Iris pigment epithelial cell (primary cell): ENCODE data around the gene EXOC6B.
A peak's percentile ranks its signal among the peaks of the same experiment; 100 is the strongest.
"Not testable (repeated sequence)": the region's sequence is repeated elsewhere in the genome, so short reads cannot be mapped to it uniquely, and the experiment has no call there.

Experiments
- DNase-seq: peaks from one replicate; pipeline ENCODE4 v3.0.0-alpha.2; 2011; ENCODE audit warnings: low read depth

The EXOC6B gene

GRCh38 chr2:72681016-72681995 is 144.5 kb downstream of the EXOC6B start:
- DNase-seq: peak; percentile 33

DNA sequence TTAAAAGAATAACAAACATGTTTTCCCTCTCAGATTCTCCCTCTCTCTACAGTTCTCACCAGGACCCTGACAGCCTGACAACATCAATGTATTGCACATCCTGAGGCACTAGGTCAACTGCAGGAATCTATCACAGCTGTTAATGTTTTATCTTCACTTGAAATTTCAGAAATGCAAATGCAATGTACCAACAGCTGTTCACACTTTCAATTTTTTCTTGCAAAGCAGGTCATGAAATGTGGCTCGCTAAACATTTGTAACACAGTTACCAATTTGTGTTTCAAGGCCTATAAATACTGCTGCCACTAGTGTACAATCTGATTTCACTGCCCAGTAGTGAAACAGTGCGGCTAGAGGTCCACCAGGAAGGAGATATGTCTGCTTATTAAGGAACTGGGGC is 147.8 kb downstream of the EXOC6B start:
- DNase-seq: no peak

DNA sequence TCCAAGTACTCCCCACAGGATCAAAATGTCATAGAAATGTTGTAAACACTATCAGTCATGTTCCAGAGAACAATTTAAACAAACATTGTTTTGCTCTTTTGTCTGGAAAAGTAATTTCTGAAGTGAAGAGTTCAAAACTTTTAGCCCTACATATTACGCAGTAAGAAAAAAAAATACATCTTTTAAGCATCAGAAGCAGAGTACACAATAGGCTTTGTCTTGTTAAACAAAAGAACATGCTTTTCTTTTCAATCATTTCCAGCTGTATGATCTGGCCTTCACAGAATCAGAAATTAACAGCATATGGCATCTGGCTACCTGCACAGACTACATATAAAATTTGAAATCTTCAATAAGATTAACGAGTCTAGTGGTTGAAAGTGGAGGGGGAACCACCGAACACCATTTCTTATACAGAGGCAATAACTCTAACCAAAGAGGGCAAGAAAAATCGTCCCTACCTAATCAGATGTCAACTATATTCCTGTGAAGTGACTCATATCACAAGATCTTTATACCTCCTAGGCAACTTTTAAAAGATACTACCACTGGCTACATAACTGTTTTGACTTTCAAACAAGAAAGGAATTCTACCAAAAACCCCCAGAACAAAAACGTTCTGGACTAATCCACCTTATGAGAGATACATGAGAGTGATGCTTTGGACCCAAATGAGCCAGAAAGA is 149.3 kb downstream of the EXOC6B start:
- peak; percentile 57 for DNase-seq

DNA sequence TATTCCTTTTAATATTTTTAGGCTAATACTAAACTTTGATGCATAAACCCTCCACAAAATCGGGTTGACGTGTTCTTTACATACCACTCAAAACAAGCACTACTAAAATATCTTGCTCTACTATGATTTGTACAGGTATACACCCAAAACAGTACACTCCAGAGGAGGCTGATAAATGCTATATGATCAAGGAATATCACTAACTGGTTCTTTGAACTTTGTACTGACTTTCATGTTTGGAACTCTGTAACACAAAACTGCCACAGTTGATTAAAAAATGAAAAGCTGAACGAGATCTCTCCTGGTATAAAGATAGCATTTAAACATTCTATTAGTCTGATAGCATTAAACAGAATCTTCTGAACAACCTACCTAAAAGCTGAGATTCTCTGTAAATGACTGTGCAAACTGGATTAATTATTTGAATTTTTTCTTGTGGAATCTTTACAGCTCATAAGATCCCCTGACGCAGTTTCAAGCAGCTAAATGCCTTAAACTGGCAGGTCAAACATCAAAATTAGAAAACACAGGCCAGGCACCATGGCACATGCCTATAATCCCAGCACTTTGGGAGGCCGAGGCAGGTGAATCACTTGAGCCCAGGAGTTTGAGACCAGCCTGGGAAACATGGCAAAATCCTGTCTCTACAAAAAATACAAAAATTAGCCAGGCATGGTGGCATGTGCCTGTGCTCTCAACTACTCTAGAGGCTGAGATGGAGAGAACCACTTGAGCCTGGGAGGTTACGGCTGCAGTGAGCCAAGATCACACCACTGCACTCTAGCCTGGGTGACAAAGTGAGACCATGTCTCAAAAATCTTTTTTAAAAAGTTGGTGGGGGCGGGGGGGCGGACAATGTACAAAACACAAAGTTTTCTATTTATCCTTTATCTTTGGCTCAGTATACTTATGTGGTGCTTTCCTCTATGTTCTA is 150.6 kb downstream of the EXOC6B start:
- DNase-seq: no peak

- DNase-seq: no peak
Observed at GRCh38 chr2:72673279-72673678, 152.6 kb downstream of the EXOC6B start.

DNA sequence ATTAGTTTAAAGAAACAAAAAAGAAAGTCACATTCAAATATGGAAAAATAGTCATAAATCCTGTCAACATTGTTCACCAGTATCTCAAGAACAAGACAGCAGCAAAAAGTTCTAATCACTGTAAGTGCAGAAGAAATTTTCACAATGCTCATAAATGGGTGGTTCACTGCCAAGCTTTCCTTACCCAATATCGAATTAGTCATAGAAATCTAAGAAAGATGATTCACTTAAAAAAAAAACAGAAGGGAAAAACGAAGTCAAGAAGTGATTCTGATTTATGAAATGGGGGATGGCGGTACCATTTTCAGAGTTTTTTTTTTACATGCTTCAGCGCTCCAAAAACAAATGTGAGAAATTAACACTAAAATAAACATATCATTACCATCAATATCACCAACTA is 156.7 kb downstream of the EXOC6B start:
- DNase-seq: peak; percentile 91

DNA sequence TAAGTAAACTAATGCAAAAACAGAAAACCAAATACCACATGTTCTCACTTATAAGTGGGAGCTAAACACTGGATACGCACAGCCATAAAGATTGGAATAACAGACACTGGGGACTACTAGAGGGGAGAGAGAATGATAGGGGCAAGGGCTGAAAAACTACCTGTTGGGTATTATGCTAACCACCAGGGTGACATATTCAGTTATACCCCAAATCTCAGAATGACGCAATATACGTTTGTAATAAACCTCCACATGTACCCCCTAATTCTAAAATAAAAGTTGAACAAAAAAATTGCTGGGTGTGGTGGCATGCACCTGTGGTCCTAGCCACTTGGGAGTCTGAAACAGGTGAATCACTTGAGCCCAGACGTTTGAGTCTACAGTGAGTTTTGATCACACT is 157.2 kb downstream of the EXOC6B start:
- DNase-seq: no peak

DNA sequence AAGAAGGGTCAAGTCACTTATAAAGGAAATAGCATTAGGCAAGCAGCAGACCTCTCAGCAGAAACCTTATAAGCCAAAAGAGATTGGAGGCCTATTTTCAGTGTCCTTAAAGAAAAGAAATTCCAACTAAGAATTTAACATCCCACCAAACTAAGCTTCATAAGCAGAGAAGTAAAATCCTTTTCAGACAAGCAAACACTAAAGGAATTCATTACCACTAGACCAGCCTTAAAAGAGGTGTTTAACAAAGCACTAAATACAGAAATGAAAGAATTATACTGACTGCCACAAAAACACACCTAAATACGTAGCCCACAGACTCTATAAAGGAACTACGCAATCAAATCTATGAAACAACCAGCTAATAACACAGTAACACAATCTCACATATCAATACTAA is 160.4 kb downstream of the EXOC6B start:
- no peak for DNase-seq

DNA sequence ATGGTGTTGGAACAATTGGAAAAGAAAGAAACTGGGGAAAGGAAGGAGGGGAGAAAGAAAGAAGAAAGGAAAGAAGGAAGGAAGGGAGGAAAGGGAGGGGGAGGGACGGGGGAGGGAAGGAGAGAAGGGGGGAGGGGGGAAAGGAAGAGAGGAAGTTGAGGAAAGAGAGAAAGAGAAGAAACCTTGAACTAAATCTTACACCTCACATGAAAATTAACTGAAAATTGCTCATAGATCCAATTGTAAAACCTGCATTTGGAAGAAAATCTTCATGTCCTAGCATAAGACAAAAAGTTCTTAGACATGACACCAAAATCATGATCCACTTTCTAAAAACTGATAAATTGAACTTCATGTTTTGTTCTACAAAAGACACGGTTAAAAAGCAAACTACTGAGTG is 163.8 kb downstream of the EXOC6B start:
- no peak for DNase-seq

DNA sequence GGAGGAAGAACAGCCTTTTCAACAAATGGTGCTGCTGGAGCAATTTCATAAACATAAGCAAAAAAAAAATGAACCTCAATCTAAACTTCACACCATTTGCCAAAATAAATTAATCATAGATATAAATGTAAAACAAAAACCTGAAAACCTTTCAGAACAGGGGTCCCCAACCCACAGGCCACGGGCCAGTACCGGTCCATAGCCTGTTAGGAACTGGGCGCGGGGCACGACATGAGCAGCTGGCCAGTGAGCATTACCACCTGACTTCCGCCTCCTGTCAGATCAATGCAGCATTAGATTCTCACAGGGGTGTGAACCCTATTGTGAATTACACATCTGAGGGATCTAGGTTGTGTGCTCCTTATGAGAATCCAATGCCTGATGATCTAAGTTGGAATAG is 176.0 kb downstream of the EXOC6B start:
- DNase-seq: no peak

DNA sequence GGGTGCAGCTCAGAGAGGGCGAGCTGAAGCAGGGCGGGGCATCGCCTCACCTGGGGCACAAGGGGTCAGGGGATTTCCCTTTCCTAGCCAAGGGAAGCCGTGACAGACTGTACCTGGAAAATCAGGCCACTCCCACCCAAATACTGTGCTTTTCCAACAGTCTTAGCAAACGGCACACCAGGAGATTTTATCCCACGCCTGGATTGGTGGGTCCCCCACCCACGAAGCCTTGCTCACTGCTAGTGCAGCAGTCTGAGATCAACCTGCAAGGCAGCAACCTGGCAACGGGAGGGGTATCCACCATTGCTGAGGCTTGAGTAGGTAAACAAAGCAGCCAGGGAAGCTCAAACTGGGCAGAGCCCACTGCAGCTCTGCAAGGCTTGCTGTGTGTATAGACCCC is 184.6 kb downstream of the EXOC6B start:
- DNase-seq: not testable (repeated sequence)

DNA sequence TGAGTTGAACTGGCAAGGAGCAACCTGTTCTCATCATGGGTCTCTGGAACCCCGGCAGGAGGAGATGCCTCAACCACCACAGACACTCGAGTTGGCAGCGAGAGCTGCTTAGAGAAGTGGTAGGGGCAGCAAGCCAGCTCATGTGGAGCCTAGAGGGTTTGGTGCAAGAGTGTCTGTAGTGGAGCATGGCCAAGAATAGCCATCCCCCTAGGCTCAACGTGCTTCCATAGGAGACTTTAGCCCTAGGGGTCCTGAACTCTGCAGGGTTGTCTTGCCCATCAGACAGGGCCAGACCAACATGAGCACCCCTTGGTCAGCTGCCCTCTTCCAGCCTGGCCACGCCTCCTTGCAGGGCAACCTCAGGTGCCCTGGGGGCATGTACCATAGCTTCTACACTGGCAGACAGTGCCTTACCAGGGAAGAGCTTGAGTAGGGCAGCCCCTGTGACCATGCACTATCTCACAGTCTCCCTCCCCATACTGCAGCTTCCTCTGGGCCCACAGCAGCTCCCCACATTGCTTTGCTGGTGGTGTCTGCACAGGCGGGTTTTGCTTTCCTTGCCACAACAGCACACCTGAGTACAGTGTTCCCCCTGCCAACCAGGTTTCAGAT is 187.1 kb downstream of the EXOC6B start:
- no peak for DNase-seq

DNA sequence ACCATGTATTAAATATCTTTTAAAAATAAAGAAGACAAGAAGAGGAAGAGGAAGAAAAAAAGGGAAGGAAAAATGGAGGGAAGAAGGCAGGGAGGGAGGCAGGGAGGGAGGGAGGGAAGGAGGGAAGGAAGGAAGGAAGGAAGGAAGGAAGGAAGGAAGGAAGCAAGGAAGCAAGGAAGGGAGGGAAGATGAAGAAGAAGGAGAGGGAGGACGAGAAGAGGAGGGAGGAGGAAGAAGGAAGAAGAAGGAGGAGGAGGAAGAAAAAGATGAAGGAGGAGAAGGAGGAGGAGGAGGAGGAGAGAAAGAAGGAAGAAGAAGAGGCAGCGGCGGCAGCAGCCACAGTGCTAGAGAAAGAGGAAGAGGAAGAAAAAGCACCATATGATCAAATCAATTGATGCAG is 189.6 kb downstream of the EXOC6B start:
- DNase-seq: no peak

DNA sequence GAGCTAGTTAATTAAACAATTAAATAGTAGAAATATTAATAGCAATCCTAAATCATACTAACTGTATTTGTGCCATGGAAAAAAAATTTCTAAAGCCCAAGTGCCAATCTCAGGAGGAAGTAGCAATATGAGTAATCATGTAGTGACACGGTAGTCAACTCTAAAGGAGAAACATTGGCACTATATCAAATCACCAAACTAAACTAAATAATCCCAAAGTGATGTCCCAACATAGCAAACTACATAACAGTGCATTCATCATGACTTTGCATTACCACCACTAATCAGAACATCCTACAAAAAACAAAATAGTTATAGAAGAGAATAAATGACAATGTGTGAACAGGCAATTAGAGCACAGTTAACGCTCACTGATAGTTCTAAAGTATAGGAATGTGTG is 195.1 kb downstream of the EXOC6B start:
- DNase-seq: peak; percentile 73

DNA sequence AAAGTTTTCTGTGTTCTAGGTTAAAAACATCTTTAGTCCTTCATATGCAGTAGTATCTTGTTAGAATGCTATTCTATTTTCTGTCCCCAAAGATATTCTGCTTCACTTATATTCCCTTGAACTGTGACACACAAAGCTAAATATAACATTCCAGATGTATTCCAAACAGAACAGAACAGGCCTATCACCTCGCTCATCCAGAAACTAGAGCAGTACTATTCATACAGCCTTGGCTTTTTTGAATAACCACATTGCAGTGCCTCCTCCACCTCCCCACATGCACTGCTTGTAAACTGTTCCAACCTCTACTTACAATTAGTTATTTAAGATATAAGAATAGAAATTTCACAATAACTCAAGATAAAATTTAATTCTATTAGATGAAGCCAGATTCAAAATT is 196.8 kb downstream of the EXOC6B start:
- peak; percentile 27 for DNase-seq

DNA sequence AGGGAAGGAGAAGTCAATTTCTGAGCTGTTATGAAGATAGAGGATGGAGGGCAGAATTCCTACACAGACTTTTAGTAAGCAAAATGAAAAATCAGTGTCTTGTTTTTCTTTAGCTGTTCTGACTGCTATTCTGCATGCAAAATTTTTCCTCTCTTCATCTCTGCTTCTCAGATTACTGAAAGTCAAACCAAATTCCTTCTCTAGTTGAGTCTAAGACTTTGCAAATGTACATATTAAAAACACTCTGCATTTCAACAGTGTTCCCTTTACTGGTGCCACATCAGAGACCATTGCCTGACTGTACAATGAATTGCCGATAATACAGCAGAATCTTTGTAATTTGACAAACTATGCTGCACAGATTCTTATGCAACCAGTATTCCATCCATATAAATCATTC is 198.8 kb downstream of the EXOC6B start:
- peak; percentile 5 for DNase-seq

- DNase-seq: no peak
Observed at GRCh38 chr2:72625366-72625765, 200.5 kb downstream of the EXOC6B start.

DNA sequence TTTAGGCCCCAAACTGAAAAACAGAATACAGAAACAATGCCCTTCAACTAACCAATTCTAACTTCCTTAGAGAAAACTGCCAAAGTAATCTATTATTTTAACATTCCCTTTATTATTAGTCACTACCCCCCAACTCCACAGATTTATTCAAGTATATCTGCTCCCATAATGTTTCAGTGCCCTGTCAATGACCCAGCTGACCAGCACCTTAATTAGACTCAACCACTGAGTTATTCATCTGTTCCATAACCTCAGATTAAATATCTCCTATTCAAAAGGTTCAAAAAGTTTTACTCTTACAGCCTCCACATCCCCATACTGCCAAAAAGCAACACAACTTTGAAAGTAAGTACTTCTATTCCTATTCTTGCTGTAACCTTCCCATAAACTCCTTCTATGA is 202.4 kb downstream of the EXOC6B start:
- no peak for DNase-seq

- DNase-seq: peak; percentile 26
Observed at GRCh38 chr2:72619626-72620025, 206.2 kb downstream of the EXOC6B start.

- no peak for DNase-seq
Observed at GRCh38 chr2:72613931-72614330, 211.9 kb downstream of the EXOC6B start.

DNA sequence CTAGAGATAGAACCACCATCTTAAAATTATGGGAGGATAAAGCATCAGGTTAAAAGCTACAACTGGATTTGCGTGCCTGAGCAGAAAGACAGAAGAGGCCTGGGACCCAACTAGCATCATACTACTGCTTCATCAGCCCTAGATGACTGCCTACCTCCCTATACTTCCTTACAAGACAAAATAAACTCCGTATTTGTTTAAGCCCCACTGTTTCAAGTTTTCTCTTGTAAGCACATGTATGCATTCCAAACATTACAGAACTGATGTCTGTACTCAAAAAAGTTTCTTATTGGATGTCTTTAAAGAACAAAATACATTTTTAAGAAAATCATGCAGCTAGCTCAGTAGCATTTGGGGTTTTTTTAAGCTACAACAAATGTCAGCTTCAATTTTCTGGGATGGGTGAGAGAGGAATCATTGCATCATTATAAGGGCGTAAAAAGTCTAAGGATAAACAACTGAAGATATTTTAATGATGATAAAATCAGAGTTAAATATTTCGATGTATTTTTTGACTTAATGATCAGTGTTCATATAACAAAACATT is 213.1 kb downstream of the EXOC6B start:
- no peak for DNase-seq
